ENCODE data around the gene EYS.
"Not testable (repeated sequence)": the region's sequence is repeated elsewhere in the genome, so short reads cannot be mapped to it uniquely, and the experiment has no call there.

Gene EYS

GRCh38 chr6:63740709-63741108, 1966.3 kb downstream of the EYS start (continued):
- TF ChIP-seq CSRNP3 (CRISPR knock-in tag; IDR thresholded peaks at IDR 0.05) (no peak; the same call in 1 of the 2 replicates), TOX (CRISPR knock-in tag; IDR thresholded peaks at IDR 0.05; ENCODE audit: borderline replicate concordance) (0 out of 2 replicates have a peak, but pooled peaks have one; percentile 55), ZNF70 (CRISPR knock-in tag; IDR thresholded peaks at IDR 0.05) (no peak), ARNTL (CRISPR knock-in tag; IDR thresholded peaks at IDR 0.05; ENCODE audit: borderline replicate concordance, low read depth) (no peak), ZFP30 (CRISPR knock-in tag; IDR thresholded peaks at IDR 0.05) (no peak)

GRCh38 chr6:63739094-63739687, 1967.8 kb downstream of the EYS start:
- no peak for TF ChIP-seq ZFP3 (CRISPR knock-in tag; IDR thresholded peaks at IDR 0.05)
- no peak for TF ChIP-seq CREB5 (CRISPR knock-in tag; IDR thresholded peaks at IDR 0.05; ENCODE audit: low read depth)
- no peak for TF ChIP-seq ZC3H10 (CRISPR knock-in tag; IDR thresholded peaks at IDR 0.05)
- no peak for TF ChIP-seq RARB (CRISPR knock-in tag; IDR thresholded peaks at IDR 0.05)
- TF ChIP-seq TCF4 (CRISPR knock-in tag; IDR thresholded peaks at IDR 0.05; ENCODE audit: borderline replicate concordance), result no peak
- no peak for TF ChIP-seq TSHZ2 (CRISPR knock-in tag; IDR thresholded peaks at IDR 0.05)
- TF ChIP-seq ESRRG (CRISPR knock-in tag; IDR thresholded peaks at IDR 0.05), result no peak
- TF ChIP-seq SNAI2 (CRISPR knock-in tag; IDR thresholded peaks at IDR 0.05), result no peak
- no peak for TF ChIP-seq ARNTL (CRISPR knock-in tag; IDR thresholded peaks at IDR 0.05; ENCODE audit: borderline replicate concordance, low read depth)
- TF ChIP-seq ZNF565 (CRISPR knock-in tag; conservative IDR thresholded peaks at IDR 0.05; ENCODE audit: low read depth), result no peak
- no peak for TF ChIP-seq CSDC2 (CRISPR knock-in tag; IDR thresholded peaks at IDR 0.05)
- no peak for TF ChIP-seq BACH2 (CRISPR knock-in tag; IDR thresholded peaks at IDR 0.05; ENCODE audit: borderline replicate concordance)
- no peak for TF ChIP-seq PATZ1 (CRISPR knock-in tag; IDR thresholded peaks at IDR 0.05; ENCODE audit: borderline replicate concordance)
- TF ChIP-seq POU6F1 (CRISPR knock-in tag; IDR thresholded peaks at IDR 0.05; ENCODE audit: borderline replicate concordance, low read depth), result no peak
- no peak for TF ChIP-seq OSR1 (CRISPR knock-in tag; IDR thresholded peaks at IDR 0.05)
- no peak for TF ChIP-seq CSRNP3 (CRISPR knock-in tag; IDR thresholded peaks at IDR 0.05)
- no peak for TF ChIP-seq GLIS3 (CRISPR knock-in tag; IDR thresholded peaks at IDR 0.05)
- no peak for ATAC-seq

- ATAC-seq, result not testable (repeated sequence)
Measured at GRCh38 chr6:63738190-63738589, 1968.8 kb downstream of the EYS start.

All from SK-N-SH treated with all-trans-retinoic acid at 6 μM for 48 hours (cell line).